Measurements from ENCODE around the gene DDX1.

DNA sequence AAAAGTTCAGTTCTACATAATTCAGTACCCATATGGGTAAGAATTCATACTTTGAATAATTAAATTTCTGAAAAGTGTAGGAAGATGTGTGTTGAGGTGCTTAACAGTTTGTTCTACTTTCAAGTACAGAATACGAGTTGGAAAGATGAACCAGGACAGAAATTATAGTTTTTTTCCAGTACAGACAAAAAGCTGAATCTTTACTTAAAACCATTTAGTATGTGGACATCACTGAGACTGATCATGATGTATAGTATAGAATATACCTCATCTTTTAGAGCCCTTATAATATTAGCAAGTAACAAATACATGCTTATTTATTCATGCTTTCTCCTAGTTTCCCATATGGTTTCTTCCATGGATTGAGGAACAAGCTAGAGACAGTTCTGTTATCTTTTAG lies 10.0 kb downstream of the DDX1 start:
- TF ChIP-seq, protein P1, sequence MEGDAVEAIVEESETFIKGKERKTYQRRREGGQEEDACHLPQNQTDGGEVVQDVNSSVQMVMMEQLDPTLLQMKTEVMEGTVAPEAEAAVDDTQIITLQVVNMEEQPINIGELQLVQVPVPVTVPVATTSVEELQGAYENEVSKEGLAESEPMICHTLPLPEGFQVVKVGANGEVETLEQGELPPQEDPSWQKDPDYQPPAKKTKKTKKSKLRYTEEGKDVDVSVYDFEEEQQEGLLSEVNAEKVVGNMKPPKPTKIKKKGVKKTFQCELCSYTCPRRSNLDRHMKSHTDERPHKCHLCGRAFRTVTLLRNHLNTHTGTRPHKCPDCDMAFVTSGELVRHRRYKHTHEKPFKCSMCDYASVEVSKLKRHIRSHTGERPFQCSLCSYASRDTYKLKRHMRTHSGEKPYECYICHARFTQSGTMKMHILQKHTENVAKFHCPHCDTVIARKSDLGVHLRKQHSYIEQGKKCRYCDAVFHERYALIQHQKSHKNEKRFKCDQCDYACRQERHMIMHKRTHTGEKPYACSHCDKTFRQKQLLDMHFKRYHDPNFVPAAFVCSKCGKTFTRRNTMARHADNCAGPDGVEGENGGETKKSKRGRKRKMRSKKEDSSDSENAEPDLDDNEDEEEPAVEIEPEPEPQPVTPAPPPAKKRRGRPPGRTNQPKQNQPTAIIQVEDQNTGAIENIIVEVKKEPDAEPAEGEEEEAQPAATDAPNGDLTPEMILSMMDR (conservative IDR thresholded peaks at IDR 0.05; ENCODE audit: low read depth, low read length), result no peak
- no peak for TF ChIP-seq EZH2 (IDR thresholded peaks at IDR 0.05; ENCODE audit: borderline replicate concordance, low read depth, low read length, poor library complexity, severe bottlenecking)
